HepG2 (cell line): ENCODE data around the gene LZTS2. TPM values are rescaled to one million over a fixed set of nuclear protein-coding genes. Genes with fewer than 3 reads are reported as not detected.

Experiments used
- ARNT2 ChIP-seq: sonication (generic); formaldehyde crosslinking; IDR thresholded peaks from 2 replicates; pipeline ENCODE4 v1.8.0; 2022; ENCODE audit warnings: mild to moderate bottlenecking, low read depth, missing genetic modification reagents, moderate library complexity
- BRCA1 ChIP-seq: sonication (generic); formaldehyde crosslinking; IDR thresholded peaks from 2 replicates; pipeline ENCODE4 v1.4.0; 2020; ENCODE audit warnings: missing genetic modification reagents
- E2F5 ChIP-seq: sonication (generic); formaldehyde crosslinking; conservative IDR thresholded peaks from 2 replicates; pipeline ENCODE4 v1.4.0; 2020; ENCODE audit warnings: missing genetic modification reagents
- FOXP4 ChIP-seq: sonication (generic); formaldehyde crosslinking; IDR thresholded peaks from 2 replicates; pipeline ENCODE4 v1.4.0; 2020; ENCODE audit warnings: missing genetic modification reagents
- HOXA3 ChIP-seq: sonication (generic); formaldehyde crosslinking; IDR thresholded peaks from 2 replicates; pipeline ENCODE4 v1.5.0; 2020; ENCODE audit warnings: missing genetic modification reagents
- NFRKB ChIP-seq: fragments of 450-650 bp; IDR thresholded peaks from 2 replicates; pipeline ENCODE4 v1.6.1; 2017
- NFYB ChIP-seq: sonication (generic); formaldehyde crosslinking; IDR thresholded peaks from 2 replicates; pipeline ENCODE4 v1.4.0; 2020; ENCODE audit warnings: missing genetic modification reagents
- SMC3 ChIP-seq: IDR thresholded peaks from 2 replicates; pipeline ENCODE4 v1.6.1; 2011; ENCODE audit warnings: low read length, improper control_type of control experiment
- ZMYM4 ChIP-seq: sonication (generic); formaldehyde crosslinking; IDR thresholded peaks from 2 replicates; pipeline ENCODE4 v1.8.1; 2023; ENCODE audit warnings: mild to moderate bottlenecking, missing genetic modification reagents
- ZNF770 ChIP-seq: sonication (generic); formaldehyde crosslinking; IDR thresholded peaks from 2 replicates; pipeline ENCODE4 v1.5.0; 2020; ENCODE audit warnings: mild to moderate bottlenecking, missing genetic modification reagents
- ZSCAN5A ChIP-seq: sonication (generic); formaldehyde crosslinking; IDR thresholded peaks from 2 replicates; pipeline ENCODE4 v1.8.0; 2022; ENCODE audit warnings: mild to moderate bottlenecking, missing genetic modification reagents, borderline replicate concordance
- polyA plus RNA-seq, 8 experiments: library from polyadenylated mRNA; depleted of rRNA in 3 of 8; stranded (reverse) in 7 of 8; unstranded in 1 of 8; fragments of >200 nt; fragmentation: Illumina TruSeq in 4 of 8; extraction: Trizol in 4 of 8; gene quantifications; 2 replicates each; pipeline versions ENCODE4 v1.2.1 to v1.2.3, GENCODE V29; 2011 to 2016; ENCODE audit warnings: low read depth in 4 of 8, missing spikeins in 1 of 8, mixed read lengths in 1 of 8; ENCODE audit not compliant: insufficient read depth in 1 of 8
- total RNA-seq, 5 experiments: library from RNA; depleted of rRNA; stranded (reverse); fragments of >200 nt; fragmentation: Illumina TruSeq; extraction: Trizol; gene quantifications; 2 replicates each; pipeline ENCODE4 v1.2.3, GENCODE V29; 2016; ENCODE audit warnings: low read depth in 1 of 5
- TF ChIP-seq, protein P1 (sequence below): sonication (generic); formaldehyde crosslinking; IDR thresholded peaks from 2 replicates; pipeline ENCODE4 v1.8.0; 2022; ENCODE audit warnings: missing genetic modification reagents, mild to moderate bottlenecking, moderate library complexity, borderline replicate concordance
- TF ChIP-seq, protein P2 (sequence below): sonication (generic); formaldehyde crosslinking; IDR thresholded peaks from 2 replicates; pipeline ENCODE4 v1.8.0; 2022; ENCODE audit warnings: mild to moderate bottlenecking, missing genetic modification reagents; ENCODE audit not compliant: insufficient replicate concordance
- TF ChIP-seq, protein P3 (sequence below): sonication (generic); formaldehyde crosslinking; IDR thresholded peaks from 2 replicates; pipeline ENCODE4 v1.4.0; 2020; ENCODE audit warnings: missing genetic modification reagents

Gene LZTS2
- total and polyA plus RNA-seq, 2 of the 13 experiments (the other 11 are each of a cell fraction or from before 2014, with no cell fraction given) = 43.6 to 65.6 TPM

DNA sequence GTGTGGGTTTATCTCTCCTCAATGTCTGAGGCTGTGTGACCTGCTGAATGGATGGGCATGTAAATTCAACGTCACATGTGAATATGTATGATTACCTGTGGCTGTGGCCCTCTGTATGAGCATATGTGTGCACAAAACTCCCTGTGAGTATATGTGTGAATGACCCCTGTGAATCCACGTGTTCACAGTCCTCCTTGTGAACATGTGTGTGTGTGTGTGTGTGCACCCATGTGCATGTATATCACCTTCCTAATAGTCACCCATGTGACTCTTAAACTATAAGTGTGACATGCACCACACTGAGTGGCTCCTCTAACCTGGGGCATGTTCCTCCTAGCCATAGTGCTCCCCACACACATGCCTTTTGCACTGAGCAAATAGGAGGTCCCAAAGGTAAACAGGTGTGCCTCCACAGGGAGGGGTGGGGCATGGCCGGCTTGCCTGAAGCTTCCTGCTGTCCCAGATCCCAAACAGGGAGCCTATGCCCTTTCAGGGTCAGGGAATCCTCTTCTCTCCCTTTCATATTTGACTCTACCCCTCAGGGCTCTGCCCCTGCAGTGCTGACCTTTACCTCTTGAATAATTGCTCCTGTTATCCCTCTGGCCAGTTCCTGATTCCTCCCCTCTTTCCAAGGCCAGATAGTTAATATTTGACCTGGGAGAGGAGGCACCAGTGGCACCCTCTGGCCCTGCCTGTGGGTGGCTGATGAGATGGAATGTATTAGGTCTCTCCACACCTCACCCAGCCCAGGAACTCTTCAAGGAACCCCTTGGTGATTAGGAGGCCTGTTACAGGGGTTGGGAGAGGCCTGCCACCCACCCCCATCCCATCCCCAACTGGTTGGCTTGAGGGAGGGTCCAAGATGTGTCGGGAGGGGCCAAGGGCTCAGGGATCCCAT is 28.4 kb upstream of the LZTS2 start (continued):
- TF ChIP-seq, protein P1, sequence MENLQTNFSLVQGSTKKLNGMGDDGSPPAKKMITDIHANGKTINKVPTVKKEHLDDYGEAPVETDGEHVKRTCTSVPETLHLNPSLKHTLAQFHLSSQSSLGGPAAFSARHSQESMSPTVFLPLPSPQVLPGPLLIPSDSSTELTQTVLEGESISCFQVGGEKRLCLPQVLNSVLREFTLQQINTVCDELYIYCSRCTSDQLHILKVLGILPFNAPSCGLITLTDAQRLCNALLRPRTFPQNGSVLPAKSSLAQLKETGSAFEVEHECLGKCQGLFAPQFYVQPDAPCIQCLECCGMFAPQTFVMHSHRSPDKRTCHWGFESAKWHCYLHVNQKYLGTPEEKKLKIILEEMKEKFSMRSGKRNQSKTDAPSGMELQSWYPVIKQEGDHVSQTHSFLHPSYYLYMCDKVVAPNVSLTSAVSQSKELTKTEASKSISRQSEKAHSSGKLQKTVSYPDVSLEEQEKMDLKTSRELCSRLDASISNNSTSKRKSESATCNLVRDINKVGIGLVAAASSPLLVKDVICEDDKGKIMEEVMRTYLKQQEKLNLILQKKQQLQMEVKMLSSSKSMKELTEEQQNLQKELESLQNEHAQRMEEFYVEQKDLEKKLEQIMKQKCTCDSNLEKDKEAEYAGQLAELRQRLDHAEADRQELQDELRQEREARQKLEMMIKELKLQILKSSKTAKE (CRISPR knock-in tag) = peak; percentile 93
- TF ChIP-seq ARNT2 (CRISPR knock-in tag) (no peak), ZNF770 (0 out of 2 replicates have a peak, but pooled peaks have one; percentile 57), SMC3 (peak; percentile 10; the same call in 1 of the 2 replicates), BRCA1 (CRISPR knock-in tag) (no peak), NFYB (CRISPR knock-in tag) (peak; percentile 33), ZMYM4 (CRISPR knock-in tag) (peak; percentile 74), E2F5 (CRISPR knock-in tag) (no peak), NFRKB (no peak), ZSCAN5A (peak; percentile 77; the same call in 1 of the 2 replicates), FOXP4 (peak; percentile 95), HOXA3 (CRISPR knock-in tag) (peak; percentile 82)
- TF ChIP-seq, protein P2, sequence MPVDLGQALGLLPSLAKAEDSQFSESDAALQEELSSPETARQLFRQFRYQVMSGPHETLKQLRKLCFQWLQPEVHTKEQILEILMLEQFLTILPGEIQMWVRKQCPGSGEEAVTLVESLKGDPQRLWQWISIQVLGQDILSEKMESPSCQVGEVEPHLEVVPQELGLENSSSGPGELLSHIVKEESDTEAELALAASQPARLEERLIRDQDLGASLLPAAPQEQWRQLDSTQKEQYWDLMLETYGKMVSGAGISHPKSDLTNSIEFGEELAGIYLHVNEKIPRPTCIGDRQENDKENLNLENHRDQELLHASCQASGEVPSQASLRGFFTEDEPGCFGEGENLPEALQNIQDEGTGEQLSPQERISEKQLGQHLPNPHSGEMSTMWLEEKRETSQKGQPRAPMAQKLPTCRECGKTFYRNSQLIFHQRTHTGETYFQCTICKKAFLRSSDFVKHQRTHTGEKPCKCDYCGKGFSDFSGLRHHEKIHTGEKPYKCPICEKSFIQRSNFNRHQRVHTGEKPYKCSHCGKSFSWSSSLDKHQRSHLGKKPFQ (CRISPR knock-in tag) = peak; percentile 59
- TF ChIP-seq, protein P3, sequence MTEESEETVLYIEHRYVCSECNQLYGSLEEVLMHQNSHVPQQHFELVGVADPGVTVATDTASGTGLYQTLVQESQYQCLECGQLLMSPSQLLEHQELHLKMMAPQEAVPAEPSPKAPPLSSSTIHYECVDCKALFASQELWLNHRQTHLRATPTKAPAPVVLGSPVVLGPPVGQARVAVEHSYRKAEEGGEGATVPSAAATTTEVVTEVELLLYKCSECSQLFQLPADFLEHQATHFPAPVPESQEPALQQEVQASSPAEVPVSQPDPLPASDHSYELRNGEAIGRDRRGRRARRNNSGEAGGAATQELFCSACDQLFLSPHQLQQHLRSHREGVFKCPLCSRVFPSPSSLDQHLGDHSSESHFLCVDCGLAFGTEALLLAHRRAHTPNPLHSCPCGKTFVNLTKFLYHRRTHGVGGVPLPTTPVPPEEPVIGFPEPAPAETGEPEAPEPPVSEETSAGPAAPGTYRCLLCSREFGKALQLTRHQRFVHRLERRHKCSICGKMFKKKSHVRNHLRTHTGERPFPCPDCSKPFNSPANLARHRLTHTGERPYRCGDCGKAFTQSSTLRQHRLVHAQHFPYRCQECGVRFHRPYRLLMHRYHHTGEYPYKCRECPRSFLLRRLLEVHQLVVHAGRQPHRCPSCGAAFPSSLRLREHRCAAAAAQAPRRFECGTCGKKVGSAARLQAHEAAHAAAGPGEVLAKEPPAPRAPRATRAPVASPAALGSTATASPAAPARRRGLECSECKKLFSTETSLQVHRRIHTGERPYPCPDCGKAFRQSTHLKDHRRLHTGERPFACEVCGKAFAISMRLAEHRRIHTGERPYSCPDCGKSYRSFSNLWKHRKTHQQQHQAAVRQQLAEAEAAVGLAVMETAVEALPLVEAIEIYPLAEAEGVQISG (CRISPR knock-in tag) = peak; percentile 88
